Thyroid gland (tissue), 4 donors: ENCODE results near the gene CCDC88C.

Experiments used
- POLR2A ChIP-seq, 2 donors: fragments of 450-650 bp; IDR thresholded peaks; one replicate each; pipeline ENCODE4 v1.6.1; 2017; ENCODE audit warnings: antibody characterized with exemption in 2 of 2, mild to moderate bottlenecking in 2 of 2, moderate library complexity in 1 of 2
- TF ChIP-seq, protein P1 (sequence below), 6 experiments: fragments of 200-600 bp in 3 of 6; fragments of 450-650 bp in 3 of 6; sonication (generic) in 3 of 6; IDR thresholded peaks; one replicate each; pipeline ENCODE4 v1.5.1; 2016 to 2019; ENCODE audit warnings: antibody characterized with exemption in 6 of 6, mild to moderate bottlenecking in 2 of 6, inconsistent platforms in 1 of 6, moderate library complexity in 1 of 6

DNA sequence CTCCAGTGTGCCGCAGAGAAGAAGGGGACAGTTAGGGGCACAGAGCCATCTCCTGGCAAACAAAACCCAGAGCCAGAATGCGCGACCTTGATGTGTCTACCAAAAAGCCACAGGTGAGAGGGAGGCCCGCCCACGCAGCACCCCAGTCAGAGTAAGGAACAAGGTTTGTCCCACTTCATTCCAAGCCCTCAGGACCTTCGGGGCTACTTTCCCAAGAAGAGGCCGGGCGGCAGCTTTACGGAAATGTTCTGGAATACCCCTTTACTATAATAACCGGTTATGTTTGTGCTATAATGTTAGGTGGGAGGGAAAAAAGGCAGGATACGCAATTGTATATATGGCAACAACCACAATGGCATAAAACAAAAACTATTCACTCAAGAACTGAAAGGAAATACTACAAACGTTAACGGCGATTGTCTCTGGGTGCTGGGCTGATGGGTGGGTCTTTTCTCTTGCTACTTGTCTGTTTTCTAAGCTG is 12.3 kb downstream of the CCDC88C start:
- TF ChIP-seq, protein P1, sequence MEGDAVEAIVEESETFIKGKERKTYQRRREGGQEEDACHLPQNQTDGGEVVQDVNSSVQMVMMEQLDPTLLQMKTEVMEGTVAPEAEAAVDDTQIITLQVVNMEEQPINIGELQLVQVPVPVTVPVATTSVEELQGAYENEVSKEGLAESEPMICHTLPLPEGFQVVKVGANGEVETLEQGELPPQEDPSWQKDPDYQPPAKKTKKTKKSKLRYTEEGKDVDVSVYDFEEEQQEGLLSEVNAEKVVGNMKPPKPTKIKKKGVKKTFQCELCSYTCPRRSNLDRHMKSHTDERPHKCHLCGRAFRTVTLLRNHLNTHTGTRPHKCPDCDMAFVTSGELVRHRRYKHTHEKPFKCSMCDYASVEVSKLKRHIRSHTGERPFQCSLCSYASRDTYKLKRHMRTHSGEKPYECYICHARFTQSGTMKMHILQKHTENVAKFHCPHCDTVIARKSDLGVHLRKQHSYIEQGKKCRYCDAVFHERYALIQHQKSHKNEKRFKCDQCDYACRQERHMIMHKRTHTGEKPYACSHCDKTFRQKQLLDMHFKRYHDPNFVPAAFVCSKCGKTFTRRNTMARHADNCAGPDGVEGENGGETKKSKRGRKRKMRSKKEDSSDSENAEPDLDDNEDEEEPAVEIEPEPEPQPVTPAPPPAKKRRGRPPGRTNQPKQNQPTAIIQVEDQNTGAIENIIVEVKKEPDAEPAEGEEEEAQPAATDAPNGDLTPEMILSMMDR (IDR thresholded peaks at IDR 0.05) = no peak
- no peak for TF ChIP-seq POLR2A (IDR thresholded peaks at IDR 0.05)
